ENCODE results near the gene SPEM1. TPM values are rescaled to one million over a fixed set of nuclear protein-coding genes. Genes with fewer than 3 reads are reported as not detected.

Gene SPEM1
- total and polyA plus RNA-seq, 2 donors (not counting 1 experiment from before 2014, with no cell fraction given), result not detected

- H3K4me3 Mint-ChIP-seq, result peak overlapping the region; percentile 84
- H3K4me1 ChIP-seq (ENCODE audit: control insufficient read depth in 2 of 2, insufficient read depth in 2 of 2, low read length in 2 of 2), result peaks cover 51 to 53% of the 10 kb centered on the region in 2 donors
- no peak for ATAC-seq (ENCODE audit: low read depth)
- no peak for TF ChIP-seq EZH2 (IDR thresholded peaks at IDR 0.05; ENCODE audit: borderline replicate concordance, insufficient read depth, low read depth, low read length, poor library complexity, severe bottlenecking)
- no peak for TF ChIP-seq CTCF (IDR thresholded peaks at IDR 0.05)
- H4K20me1 ChIP-seq (ENCODE audit: control insufficient read depth, insufficient read depth, low read length, poor library complexity, severe bottlenecking), result peaks cover 49% of the 10 kb centered on the region
- H3K27me3 Mint-ChIP-seq, result peaks cover 37% of the 10 kb centered on the region
- CTCF ChIA-PET, result interaction anchor here (0.7 to 4.2 kb wide), 31 partner anchors 8 to 250 kb away, joined by 3 to 43 read pairs (median 6); partner anchors contain the start of genes CHRNB1, MPDU1, NEURL4 and POLR2A
- no peak overlapping the region for H3K27ac ChIP-seq (ENCODE audit: low read length in 2 of 2)
- peaks cover 48% of the 10 kb centered on the region for H3K4me1 Mint-ChIP-seq
- H3K27me3 ChIP-seq (replicated peaks in 1 of 4; ENCODE audit: control extremely low read depth in 1 of 4, control insufficient read depth in 3 of 4, insufficient read depth in 4 of 4, low read length in 3 of 4), result peaks cover 0 to 45% (median 31%) of the 10 kb centered on the region in 4 experiments
- no peak overlapping the region for H2AFZ ChIP-seq (ENCODE audit: insufficient read depth, low read depth, low read length, poor library complexity, severe bottlenecking)
- no peak overlapping the region for H3K9ac ChIP-seq (ENCODE audit: low read length)
- H3K27ac Mint-ChIP-seq, result no peak overlapping the region
- peak overlapping the region in 2 of 5 experiments; percentile 7 to 23 for H3K4me3 ChIP-seq (ENCODE audit: control extremely low read depth in 1 of 5, extremely low read depth in 1 of 5, insufficient read depth in 1 of 5, low read depth in 2 of 5, low read length in 4 of 5)
- 47% methylated on average over 31 of the region's 31 CpGs for WGBS (ENCODE audit: insufficient coverage)
- peaks cover 0 to 34% (median 0%) of the 10 kb centered on the region in 3 donors for H3K9me3 ChIP-seq (ENCODE audit: control extremely low read depth in 1 of 3, control insufficient read depth in 2 of 3, insufficient read depth in 1 of 3, low read length in 2 of 3)
- H3K36me3 ChIP-seq (replicated peaks in 1 of 2; ENCODE audit: control extremely low read depth in 1 of 2, control insufficient read depth in 1 of 2, extremely low read depth in 1 of 2, insufficient read depth in 2 of 2, low read length in 1 of 2), result no peaks in the 10 kb centered on the region
- no peak for DNase-seq
- peak overlapping the region; percentile 93 for H3K4me2 ChIP-seq (replicated peaks; ENCODE audit: low read depth, low read length, poor library complexity, severe bottlenecking)
- POLR2A ChIA-PET, result interaction anchor here (0.8 to 3.2 kb wide), 6 partner anchors 44 to 250 kb away, joined by 3 to 27 read pairs (median 3); partner anchors contain the start of genes GPS2, POLR2A, SLC35G6 and TP53
- intact Hi-C loops (cut with micrococcal nuclease), result loop anchor here (5.0 kb wide), 2 partner anchors 400 to 1950 kb away; partner anchors contain the start of genes DERL2, MIS12 and SLC16A13
- no peaks in the 10 kb centered on the region for H3K9me3 Mint-ChIP-seq (ENCODE audit: insufficient read depth)
- H3K79me2 ChIP-seq (ENCODE audit: control insufficient read depth, insufficient read depth, low read length), result peaks cover 27% of the 10 kb centered on the region
Measured at GRCh38 chr17:7437369-7437863, 17.3 kb downstream of the SPEM1 start.

Measured in B cell (primary cell).